Head of caudate nucleus (tissue), 42 donors: ENCODE results near the gene SLC2A13.
"Not testable (repeated sequence)": the region's sequence is repeated elsewhere in the genome, so short reads cannot be mapped to it uniquely, and the experiment has no call there.

Source experiments
- DNase-seq, 42 donors: peaks; one replicate each; pipeline versions ENCODE4 v3.0.0 to v3.0.0-alpha.2; 2020 to 2021; ENCODE audit warnings: mixed read lengths in 7 of 42
- intact Hi-C: fragments of 100-400 bp; cut with DNase I; formaldehyde crosslinking; loops from one replicate; pipeline ENCODE4 v1.15.0; 2022

The SLC2A13 gene

GRCh38 chr12:39905152-39905551, 200.7 kb downstream of the SLC2A13 start:
- peak; percentile 21 to 86 (median 60) for DNase-seq
- intact Hi-C loops, result no loop called here

DNA sequence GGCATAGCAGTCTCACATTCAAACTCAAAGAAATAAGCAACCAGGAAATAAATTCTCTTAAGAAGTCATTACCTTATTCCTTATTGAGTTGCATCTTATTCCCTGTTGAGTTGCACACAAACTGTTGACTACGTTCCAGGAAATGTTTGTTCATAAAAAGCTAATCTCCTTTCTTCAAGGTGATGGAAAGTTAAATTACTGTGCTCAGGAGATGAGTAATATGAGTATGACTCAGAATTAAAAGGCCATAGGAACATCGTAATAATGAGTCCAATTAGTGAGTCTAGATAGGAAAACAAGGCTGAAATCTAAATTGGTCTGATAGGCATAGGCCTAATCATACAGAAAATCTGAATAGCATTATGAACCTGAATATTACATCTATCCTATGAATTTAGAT, 203.1 kb downstream of the SLC2A13 start:
- intact Hi-C loops, result no loop called here
- DNase-seq, result no peak

DNA sequence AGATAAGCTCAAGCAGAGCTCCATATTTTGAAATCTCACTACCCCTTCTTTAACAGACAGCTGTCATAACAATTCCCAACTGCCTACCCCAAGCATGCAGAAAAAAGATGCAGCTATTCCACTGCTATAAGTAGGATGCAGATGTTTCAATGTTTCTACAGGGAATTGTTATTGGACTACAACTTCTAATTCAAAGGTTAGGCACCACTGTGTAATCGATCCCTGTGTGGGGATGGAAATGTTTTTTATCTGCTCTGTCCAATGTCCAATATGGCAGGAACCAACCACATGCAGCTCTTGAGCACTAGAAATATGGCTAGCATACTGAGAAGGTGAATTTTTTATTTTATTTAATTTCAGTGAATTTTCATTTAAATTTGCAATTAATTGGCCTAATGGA, 208.6 kb downstream of the SLC2A13 start:
- intact Hi-C loops, result no loop called here
- no peak for DNase-seq

DNA sequence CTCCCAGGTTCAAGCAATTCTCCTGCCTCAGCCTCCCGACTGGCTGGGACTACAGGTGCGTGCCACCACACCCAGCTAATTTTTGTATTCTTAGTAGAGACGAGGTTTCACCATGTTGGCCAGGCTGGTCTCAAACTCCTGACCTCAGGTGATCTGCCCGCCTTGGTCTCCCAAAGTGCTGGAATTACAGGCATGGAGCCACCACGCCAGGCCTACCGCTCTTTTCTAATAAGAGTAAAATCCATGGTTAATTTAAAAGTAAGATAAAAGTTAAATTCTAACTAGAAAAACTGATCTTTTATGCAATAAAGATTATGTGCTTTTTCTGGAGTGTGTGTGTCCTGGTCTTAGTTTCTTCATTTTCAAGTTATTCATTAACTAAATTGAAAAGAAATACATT, 212.5 kb downstream of the SLC2A13 start:
- intact Hi-C loops, result not testable (repeated sequence)

GRCh38 chr12:39892146-39892545, 213.7 kb downstream of the SLC2A13 start:
- DNase-seq, result no peak

More for the DNA sequence above, 212.5 kb downstream of the SLC2A13 start:
- DNase-seq, result not testable (repeated sequence)

GRCh38 chr12:39887856-39888255, 218.0 kb downstream of the SLC2A13 start:
- DNase-seq, result no peak
- intact Hi-C loops, result no loop called here

More at GRCh38 chr12:39892146-39892545, 213.7 kb downstream of the SLC2A13 start:
- intact Hi-C loops, result no loop called here

GRCh38 chr12:39886106-39886505, 219.8 kb downstream of the SLC2A13 start:
- no peak for DNase-seq
- intact Hi-C loops, result no loop called here

DNA sequence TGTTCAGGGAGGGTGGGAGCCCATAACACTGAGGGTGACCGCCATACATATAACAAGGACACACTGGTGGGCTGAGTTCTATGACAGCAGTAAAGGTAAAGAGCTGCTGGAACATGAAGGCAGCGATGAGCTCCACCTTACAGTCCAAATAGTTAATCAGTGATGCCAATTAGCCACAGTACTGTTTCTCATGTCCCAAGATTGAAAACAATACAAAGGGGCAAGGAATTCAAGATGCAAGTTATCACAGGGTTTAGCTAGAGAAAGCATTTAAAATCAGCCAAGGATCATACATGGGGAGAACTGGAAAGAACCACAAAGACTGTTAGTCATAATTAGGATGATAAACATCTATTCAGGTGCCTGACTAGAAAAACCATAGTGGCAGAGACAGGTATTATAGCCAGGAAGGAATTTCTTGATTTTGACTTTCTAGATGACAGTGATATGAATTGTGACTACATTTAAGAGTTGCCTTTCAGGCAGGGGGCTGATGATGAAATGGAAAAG, 221.2 kb downstream of the SLC2A13 start:
- DNase-seq, result no peak
- intact Hi-C loops, result no loop called here

- no peak for DNase-seq
- intact Hi-C loops, result no loop called here
Observed at GRCh38 chr12:39883411-39883810, 222.5 kb downstream of the SLC2A13 start.

GRCh38 chr12:39878753-39879152, 227.1 kb downstream of the SLC2A13 start:
- no peak for DNase-seq
- intact Hi-C loops, result no loop called here

DNA sequence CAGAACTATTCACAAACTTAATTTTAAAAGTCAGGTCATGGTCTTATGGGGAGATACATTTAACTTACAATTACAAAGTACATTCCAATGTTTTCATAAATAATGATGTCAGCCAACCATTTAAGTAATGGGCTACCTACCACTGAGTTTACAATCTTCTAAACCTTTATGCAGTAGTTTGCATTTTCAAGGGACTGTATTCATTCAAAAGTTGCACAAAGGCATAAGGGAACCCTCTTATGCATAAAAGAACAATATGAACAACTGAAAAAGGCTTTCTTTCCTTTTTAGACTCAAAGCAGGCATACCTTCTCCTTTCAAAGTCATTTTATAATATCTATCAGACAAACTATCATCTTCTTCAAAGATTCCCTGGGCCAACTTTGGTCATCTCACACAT, 230.2 kb downstream of the SLC2A13 start:
- intact Hi-C loops, result no loop called here
- DNase-seq, result no peak

DNA sequence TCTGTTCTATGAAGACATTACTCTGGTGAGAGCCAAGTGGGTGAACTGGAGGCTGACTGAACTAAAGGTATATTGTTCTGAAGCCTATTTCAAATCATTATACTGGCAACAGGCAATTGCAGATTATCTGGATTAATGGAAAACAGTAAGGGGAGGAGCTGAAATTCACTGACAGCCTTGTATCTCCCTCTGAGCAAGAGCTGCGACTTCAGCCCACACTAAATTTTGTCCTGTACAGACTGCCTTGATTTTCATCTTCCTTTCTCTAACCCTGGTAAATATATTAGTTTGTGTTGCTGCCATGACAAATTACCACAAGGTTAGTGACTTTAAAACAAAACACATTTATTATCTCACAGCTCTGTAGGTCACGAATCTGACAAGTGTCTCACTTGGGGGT, 231.1 kb downstream of the SLC2A13 start:
- intact Hi-C loops, result no loop called here
- DNase-seq, result no peak

GRCh38 chr12:39873065-39873464, 232.8 kb downstream of the SLC2A13 start:
- intact Hi-C loops, result no loop called here
- DNase-seq, result no peak

- no peak for DNase-seq
- intact Hi-C loops, result no loop called here
Observed at GRCh38 chr12:39872425-39872824, 233.5 kb downstream of the SLC2A13 start.

DNA sequence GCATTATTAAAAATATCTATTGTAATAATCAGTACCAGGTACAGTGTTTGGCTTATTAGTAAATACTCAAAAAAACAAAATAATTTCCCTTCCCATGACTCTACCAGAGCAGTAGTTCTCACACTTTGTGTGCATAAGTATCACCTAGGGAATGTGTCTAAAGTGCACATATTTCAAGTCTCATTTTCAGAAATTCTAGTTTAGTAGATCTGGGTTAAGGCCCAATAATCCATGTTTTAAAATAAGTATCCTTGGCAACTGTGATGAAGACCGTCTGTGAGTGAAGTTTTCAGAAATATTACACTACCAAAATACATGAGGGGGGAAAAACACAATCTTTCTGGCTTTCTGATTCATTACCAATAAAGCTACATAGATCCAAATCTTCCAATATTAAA, 237.6 kb downstream of the SLC2A13 start:
- intact Hi-C loops, result no loop called here
- DNase-seq, result no peak

- intact Hi-C loops, result no loop called here
- no peak for DNase-seq
Observed at GRCh38 chr12:39867631-39868327, 238.1 kb downstream of the SLC2A13 start.

GRCh38 chr12:39866135-39866534, 239.7 kb downstream of the SLC2A13 start:
- intact Hi-C loops, result no loop called here
- DNase-seq, result no peak

DNA sequence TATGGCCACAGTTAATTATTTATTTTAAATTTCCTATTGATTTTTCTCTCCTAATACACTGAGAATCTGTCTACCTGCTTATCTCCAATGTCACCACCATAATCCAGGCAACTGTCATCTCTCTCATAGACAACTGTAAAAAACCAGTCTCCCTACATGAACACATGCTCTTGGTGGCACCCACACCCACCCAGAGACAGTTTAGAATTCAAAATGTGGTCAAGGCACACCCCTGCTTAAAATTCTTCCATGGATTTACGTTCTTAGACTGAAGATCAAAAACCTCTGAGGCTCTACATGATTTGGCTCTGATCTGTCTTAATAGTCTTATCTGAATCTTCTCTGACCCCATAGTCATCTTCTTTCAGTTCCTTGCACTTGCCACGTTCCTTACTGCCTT, 245.2 kb downstream of the SLC2A13 start:
- intact Hi-C loops, result no loop called here
- DNase-seq, result no peak

DNA sequence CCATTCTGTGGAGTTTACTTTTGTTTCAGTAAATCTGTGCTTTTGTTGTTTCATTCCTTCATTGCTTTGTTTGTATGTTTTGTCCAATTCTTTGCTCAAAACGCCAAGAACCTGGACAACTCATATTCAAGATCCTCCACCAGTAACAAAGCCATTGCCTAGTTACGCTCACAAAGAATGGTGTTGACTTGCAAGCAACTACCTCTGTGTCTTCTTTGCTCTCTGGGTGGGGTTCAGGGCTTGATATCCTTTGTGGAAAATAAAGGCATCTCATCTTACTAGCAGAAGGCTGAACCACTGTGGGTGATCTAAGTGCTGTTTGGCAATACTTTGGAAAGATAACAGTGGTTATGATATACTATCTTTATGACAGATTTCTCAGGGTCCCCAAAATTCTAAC, 252.9 kb downstream of the SLC2A13 start:
- intact Hi-C loops, result no loop called here
- no peak for DNase-seq

DNA sequence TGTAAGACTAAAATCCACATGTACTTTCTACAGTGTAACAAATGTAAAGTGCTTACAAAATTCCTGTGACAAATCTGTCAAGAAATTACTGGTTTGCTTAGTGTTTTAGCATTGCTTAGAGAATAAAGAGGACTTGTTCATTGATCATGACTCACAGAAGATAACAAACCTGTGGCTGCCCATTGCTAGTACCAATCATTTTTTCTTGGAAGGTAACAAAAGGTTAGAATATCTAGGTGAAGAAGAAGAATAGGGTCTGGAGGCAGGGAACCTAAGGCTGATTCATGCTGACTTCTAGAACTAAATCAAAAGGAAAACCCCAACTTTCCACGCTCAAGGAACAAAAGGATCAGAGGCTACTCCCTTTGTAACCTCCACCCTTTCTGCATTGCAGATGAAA, 253.5 kb downstream of the SLC2A13 start:
- intact Hi-C loops, result no loop called here
- DNase-seq, result no peak

GRCh38 chr12:39848218-39848617, 257.7 kb downstream of the SLC2A13 start:
- intact Hi-C loops, DNase-seq: not testable (repeated sequence)
